ENCODE measurements around the gene ZNF280D.

GRCh38 chr15:56617628-56618027, 115.7 kb downstream of the ZNF280D start:
- no peak for TF ChIP-seq TAF1 (IDR thresholded peaks at IDR 0.05; ENCODE audit: low read depth, low read length)
- no peak for TF ChIP-seq SP1 (IDR thresholded peaks at IDR 0.05; ENCODE audit: low read depth, low read length)
- TF ChIP-seq POLR2A (IDR thresholded peaks at IDR 0.05; ENCODE audit: control extremely low read depth in 1 of 2, low read depth in 2 of 2, low read length in 2 of 2): no peak
- TF ChIP-seq RAD21 (IDR thresholded peaks at IDR 0.05 in 1 of 2, conservative IDR thresholded peaks at IDR 0.05 in 1 of 2; ENCODE audit: low read depth in 2 of 2, low read length in 2 of 2): no peak
- no peak for TF ChIP-seq SP2 (IDR thresholded peaks at IDR 0.05; ENCODE audit: low read length)
- no peak for TF ChIP-seq POLR2AphosphoS5 (IDR thresholded peaks at IDR 0.05; ENCODE audit: low read depth, low read length)
- TF ChIP-seq EZH2 (IDR thresholded peaks at IDR 0.05; ENCODE audit: low read depth, low read length, severe bottlenecking): no peak
- TF ChIP-seq GABPA (IDR thresholded peaks at IDR 0.05; ENCODE audit: borderline replicate concordance, insufficient read depth, low read length): no peak
- TF ChIP-seq RBBP5 (IDR thresholded peaks at IDR 0.05; ENCODE audit: borderline replicate concordance, low read depth, low read length): no peak

Data from H1 (cell line).